NCI-H2029 treated with DMSO at 0.1 percent for 48 hours (cell line): Measurements from ENCODE around the gene CIAO1.
"Not testable (repeated sequence)": the region's sequence is repeated elsewhere in the genome, so short reads cannot be mapped to it uniquely, and the experiment has no call there.

Experiments
- DNase-seq: peaks from one replicate; lab custom pipeline; 2025; lab: John Stamatoyannopoulos, UW

Gene CIAO1

GRCh38 chr2:96265840-96266679 lies at the start of gene CIAO1, which contains the start of gene TMEM127:
Gene CIAO1 (plus strand): TSS chr2:96266225. CDS start chr2:96266351, 126 bp downstream.
Gene TMEM127 (minus strand): TSS chr2:96265997. CDS start chr2:96265381, 616 bp downstream.
- peak; percentile 76 for DNase-seq

GRCh38 chr2:96218508-96219131 lies 47.4 kb upstream of the CIAO1 start:
- DNase-seq, result no peak

- DNase-seq, result not testable (repeated sequence)
Observed at GRCh38 chr2:96219959-96220358, 46.1 kb upstream of the CIAO1 start.

- not testable (repeated sequence) for DNase-seq
Observed at GRCh38 chr2:96221106-96221505, 44.9 kb upstream of the CIAO1 start.

- no peak for DNase-seq
Observed at GRCh38 chr2:96225016-96225533, 41.0 kb upstream of the CIAO1 start.

- DNase-seq, result no peak
Observed at GRCh38 chr2:96231316-96231715, 34.7 kb upstream of the CIAO1 start.

GRCh38 chr2:96233436-96233835 lies 32.6 kb upstream of the CIAO1 start:
- no peak for DNase-seq

GRCh38 chr2:96233880-96234316 lies 32.1 kb upstream of the CIAO1 start:
- no peak for DNase-seq

- no peak for DNase-seq
Observed at GRCh38 chr2:96236882-96237281, 29.1 kb upstream of the CIAO1 start.

- no peak for DNase-seq
Observed at GRCh38 chr2:96238266-96238665, 27.8 kb upstream of the CIAO1 start.

GRCh38 chr2:96239091-96239490 lies 26.9 kb upstream of the CIAO1 start:
- no peak for DNase-seq

GRCh38 chr2:96239745-96240264 lies 26.2 kb upstream of the CIAO1 start:
- DNase-seq, result no peak

GRCh38 chr2:96240341-96241038 lies 25.5 kb upstream of the CIAO1 start:
- DNase-seq, result no peak

GRCh38 chr2:96241227-96241626 lies 24.8 kb upstream of the CIAO1 start:
- no peak for DNase-seq

- DNase-seq, result no peak
Observed at GRCh38 chr2:96241900-96242611, 24.0 kb upstream of the CIAO1 start.

- DNase-seq, result no peak
Observed at GRCh38 chr2:96243843-96244242, 22.2 kb upstream of the CIAO1 start.

- no peak for DNase-seq
Observed at GRCh38 chr2:96245609-96246390, 20.2 kb upstream of the CIAO1 start.

GRCh38 chr2:96247009-96247408 lies 19.0 kb upstream of the CIAO1 start:
- no peak for DNase-seq

GRCh38 chr2:96247896-96248295 lies 18.1 kb upstream of the CIAO1 start:
- DNase-seq, result no peak

GRCh38 chr2:96248624-96249023 lies 17.4 kb upstream of the CIAO1 start:
- DNase-seq, result no peak

- no peak for DNase-seq
Observed at GRCh38 chr2:96249654-96250053, 16.4 kb upstream of the CIAO1 start.
